ENCODE data around the gene CLIC2.
A peak's percentile ranks its signal among the peaks of the same experiment; 100 is the strongest.
"Not testable (repeated sequence)": the region's sequence is repeated elsewhere in the genome, so short reads cannot be mapped to it uniquely, and the experiment has no call there.

CLIC2 gene

GRCh38 chrX:155334486-155335336, at the start of gene CLIC2:
Gene CLIC2 (minus strand): TSS chrX:155334614. CDS start chrX:155334427, 187 bp downstream.
- Histone ChIP-seq H3K4me3 (ENCODE audit: low read length) (peak within 1 kb of the TSS; percentile 66), H3K36me3 (ENCODE audit: control insufficient read depth, insufficient read depth, low read length, severe bottlenecking) (no peaks in the 10 kb centered on the region), H3K9me3 (ENCODE audit: control insufficient read depth, low read length) (no peaks in the 10 kb centered on the region), H3K27me3 (replicated peaks; ENCODE audit: control insufficient read depth, insufficient read depth, low read length) (no peaks in the 10 kb centered on the region), H3K9ac (ENCODE audit: low read length) (peak within 1 kb of the TSS; percentile 52), H3K4me1 (ENCODE audit: control insufficient read depth, insufficient read depth, low read length) (peaks cover 8% of the 10 kb centered on the region)
- peak; percentile 85 for DNase-seq (ENCODE audit: low read depth)

DNA sequence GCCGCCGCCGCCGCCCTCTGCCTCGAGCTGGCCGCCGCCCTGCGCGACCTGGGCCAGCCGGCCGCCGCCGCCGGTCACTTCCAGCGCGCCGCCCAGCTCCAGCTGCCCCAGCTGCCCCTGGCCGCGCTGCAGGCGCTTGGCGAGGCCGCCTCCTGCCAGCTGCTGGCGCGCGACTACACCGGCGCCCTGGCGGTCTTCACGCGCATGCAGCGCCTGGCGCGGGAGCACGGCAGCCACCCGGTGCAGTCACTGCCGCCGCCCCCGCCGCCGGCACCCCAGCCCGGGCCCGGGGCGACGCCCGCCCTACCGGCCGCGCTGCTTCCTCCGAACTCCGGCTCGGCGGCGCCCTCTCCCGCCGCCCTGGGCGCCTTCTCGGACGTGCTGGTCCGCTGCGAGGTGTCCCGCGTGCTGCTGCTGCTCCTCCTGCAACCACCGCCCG, 48.1 kb upstream of the CLIC2 start:
- not testable (repeated sequence) for DNase-seq (ENCODE audit: low read depth); H3K4me1 ChIP-seq (ENCODE audit: control insufficient read depth, insufficient read depth, low read length); H3K9me3 ChIP-seq (ENCODE audit: control insufficient read depth, low read length); H3K4me3 ChIP-seq (ENCODE audit: low read length); H3K27me3 ChIP-seq (replicated peaks; ENCODE audit: control insufficient read depth, insufficient read depth, low read length); H3K36me3 ChIP-seq (ENCODE audit: control insufficient read depth, insufficient read depth, low read length, severe bottlenecking); H3K9ac ChIP-seq (ENCODE audit: low read length)

GRCh38 chrX:155381843-155382528, 47.6 kb upstream of the CLIC2 start, which contains the start of gene F8A2:
Gene F8A2 (plus strand): TSS chrX:155382095. CDS start chrX:155382115, 20 bp downstream.
- H3K4me3 ChIP-seq (ENCODE audit: low read length); H3K9me3 ChIP-seq (ENCODE audit: control insufficient read depth, low read length); H3K36me3 ChIP-seq (ENCODE audit: control insufficient read depth, insufficient read depth, low read length, severe bottlenecking); H3K27me3 ChIP-seq (replicated peaks; ENCODE audit: control insufficient read depth, insufficient read depth, low read length); H3K9ac ChIP-seq (ENCODE audit: low read length); DNase-seq (ENCODE audit: low read depth); H3K4me1 ChIP-seq (ENCODE audit: control insufficient read depth, insufficient read depth, low read length): not testable (repeated sequence)

DNA sequence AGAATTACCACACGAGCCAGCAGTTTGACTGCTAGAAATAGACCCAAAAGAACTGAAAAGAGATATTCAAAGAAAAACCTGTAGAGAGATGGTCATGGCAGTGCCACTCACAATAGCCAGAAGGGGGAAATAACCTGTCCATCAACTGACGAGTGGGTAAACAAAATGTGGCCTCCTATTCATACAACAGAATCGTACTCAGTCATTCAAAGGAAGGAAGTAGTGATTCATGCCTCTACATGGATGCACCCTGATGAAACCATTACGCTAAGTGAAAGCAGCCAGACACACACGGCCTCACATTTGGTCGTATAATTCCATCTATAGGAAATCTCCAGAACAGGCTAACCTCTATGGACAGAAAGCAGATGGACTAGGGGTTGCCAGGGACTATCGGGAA, 45.4 kb upstream of the CLIC2 start:
- not testable (repeated sequence) for DNase-seq (ENCODE audit: low read depth); H3K9ac ChIP-seq (ENCODE audit: low read length); H3K4me1 ChIP-seq (ENCODE audit: control insufficient read depth, insufficient read depth, low read length); H3K27me3 ChIP-seq (replicated peaks; ENCODE audit: control insufficient read depth, insufficient read depth, low read length); H3K9me3 ChIP-seq (ENCODE audit: control insufficient read depth, low read length); H3K36me3 ChIP-seq (ENCODE audit: control insufficient read depth, insufficient read depth, low read length, severe bottlenecking); H3K4me3 ChIP-seq (ENCODE audit: low read length)

DNA sequence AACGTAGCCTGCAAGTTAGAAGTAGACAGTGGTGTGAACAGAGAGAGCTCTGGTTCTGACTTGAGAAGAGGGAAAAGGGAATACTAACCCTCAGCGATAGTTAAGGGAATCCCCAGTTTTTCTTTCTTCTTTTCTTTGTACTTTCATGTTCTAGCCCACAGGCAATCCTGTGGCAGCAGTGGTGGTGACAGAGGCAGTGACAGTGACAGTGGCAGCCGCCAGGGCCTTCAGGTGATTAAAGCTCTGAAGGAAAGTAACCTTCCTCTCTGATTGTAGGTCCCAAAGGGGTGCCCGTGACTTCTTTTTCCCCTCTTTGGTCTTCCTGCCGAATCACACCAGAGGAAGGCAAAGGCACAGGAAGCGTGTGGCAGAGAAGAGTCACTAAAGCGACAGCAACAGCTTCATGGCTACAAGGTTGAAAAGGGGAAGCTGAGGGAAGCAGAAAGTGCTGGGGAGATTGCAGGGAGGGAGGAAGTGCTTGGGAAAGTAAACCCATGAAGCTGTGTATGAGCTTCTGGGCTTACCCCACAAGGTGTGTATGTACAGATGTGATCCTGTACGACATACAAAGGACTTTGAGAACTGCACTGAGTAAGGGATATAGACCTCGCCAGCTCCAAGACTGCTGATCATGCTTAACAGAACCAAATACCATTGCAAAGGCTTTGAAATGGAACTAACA, 39.5 kb upstream of the CLIC2 start:
- not testable (repeated sequence) for H3K27me3 ChIP-seq (replicated peaks; ENCODE audit: control insufficient read depth, insufficient read depth, low read length); H3K4me1 ChIP-seq (ENCODE audit: control insufficient read depth, insufficient read depth, low read length); H3K4me3 ChIP-seq (ENCODE audit: low read length); H3K9ac ChIP-seq (ENCODE audit: low read length); DNase-seq (ENCODE audit: low read depth); H3K9me3 ChIP-seq (ENCODE audit: control insufficient read depth, low read length); H3K36me3 ChIP-seq (ENCODE audit: control insufficient read depth, insufficient read depth, low read length, severe bottlenecking)

GRCh38 chrX:155363712-155364111, 29.3 kb upstream of the CLIC2 start:
- not testable (repeated sequence) for H3K36me3 ChIP-seq (ENCODE audit: control insufficient read depth, insufficient read depth, low read length, severe bottlenecking); H3K9ac ChIP-seq (ENCODE audit: low read length); H3K4me1 ChIP-seq (ENCODE audit: control insufficient read depth, insufficient read depth, low read length); H3K27me3 ChIP-seq (replicated peaks; ENCODE audit: control insufficient read depth, insufficient read depth, low read length); H3K4me3 ChIP-seq (ENCODE audit: low read length); H3K9me3 ChIP-seq (ENCODE audit: control insufficient read depth, low read length); DNase-seq (ENCODE audit: low read depth)

- H3K4me1 ChIP-seq (ENCODE audit: control insufficient read depth, insufficient read depth, low read length); H3K36me3 ChIP-seq (ENCODE audit: control insufficient read depth, insufficient read depth, low read length, severe bottlenecking); DNase-seq (ENCODE audit: low read depth); H3K9me3 ChIP-seq (ENCODE audit: control insufficient read depth, low read length); H3K9ac ChIP-seq (ENCODE audit: low read length); H3K27me3 ChIP-seq (replicated peaks; ENCODE audit: control insufficient read depth, insufficient read depth, low read length); H3K4me3 ChIP-seq (ENCODE audit: low read length): not testable (repeated sequence)
Observed at GRCh38 chrX:155349448-155349847, 15.0 kb upstream of the CLIC2 start.

- H3K9me3 ChIP-seq (ENCODE audit: control insufficient read depth, low read length); H3K27me3 ChIP-seq (replicated peaks; ENCODE audit: control insufficient read depth, insufficient read depth, low read length); H3K4me3 ChIP-seq (ENCODE audit: low read length); DNase-seq (ENCODE audit: low read depth); H3K9ac ChIP-seq (ENCODE audit: low read length); H3K36me3 ChIP-seq (ENCODE audit: control insufficient read depth, insufficient read depth, low read length, severe bottlenecking); H3K4me1 ChIP-seq (ENCODE audit: control insufficient read depth, insufficient read depth, low read length): not testable (repeated sequence)
Observed at GRCh38 chrX:155345689-155346088, 11.3 kb upstream of the CLIC2 start.

DNA sequence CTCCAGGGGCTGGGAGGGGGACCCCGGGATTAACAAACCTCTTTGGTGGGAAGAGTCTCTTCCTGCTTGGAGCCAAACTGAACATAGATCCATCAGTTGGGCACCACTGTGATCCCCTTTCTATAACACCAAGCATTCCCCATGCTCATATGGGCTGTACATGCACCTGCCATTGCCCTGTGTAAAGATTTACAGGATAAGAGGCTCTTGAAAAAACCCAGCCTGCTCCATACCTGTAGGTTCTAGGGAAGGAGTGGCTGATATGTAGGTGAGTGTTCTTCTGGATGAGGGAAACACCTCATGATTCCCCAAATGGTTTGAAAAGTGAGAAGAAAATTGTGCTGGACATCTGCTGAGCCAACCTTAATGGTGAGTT, 911 bp upstream of the CLIC2 start:
- H3K4me3 ChIP-seq (ENCODE audit: low read length); H3K36me3 ChIP-seq (ENCODE audit: control insufficient read depth, insufficient read depth, low read length, severe bottlenecking); H3K4me1 ChIP-seq (ENCODE audit: control insufficient read depth, insufficient read depth, low read length); H3K27me3 ChIP-seq (replicated peaks; ENCODE audit: control insufficient read depth, insufficient read depth, low read length); H3K9me3 ChIP-seq (ENCODE audit: control insufficient read depth, low read length); H3K9ac ChIP-seq (ENCODE audit: low read length); DNase-seq (ENCODE audit: low read depth): not testable (repeated sequence)

DNA sequence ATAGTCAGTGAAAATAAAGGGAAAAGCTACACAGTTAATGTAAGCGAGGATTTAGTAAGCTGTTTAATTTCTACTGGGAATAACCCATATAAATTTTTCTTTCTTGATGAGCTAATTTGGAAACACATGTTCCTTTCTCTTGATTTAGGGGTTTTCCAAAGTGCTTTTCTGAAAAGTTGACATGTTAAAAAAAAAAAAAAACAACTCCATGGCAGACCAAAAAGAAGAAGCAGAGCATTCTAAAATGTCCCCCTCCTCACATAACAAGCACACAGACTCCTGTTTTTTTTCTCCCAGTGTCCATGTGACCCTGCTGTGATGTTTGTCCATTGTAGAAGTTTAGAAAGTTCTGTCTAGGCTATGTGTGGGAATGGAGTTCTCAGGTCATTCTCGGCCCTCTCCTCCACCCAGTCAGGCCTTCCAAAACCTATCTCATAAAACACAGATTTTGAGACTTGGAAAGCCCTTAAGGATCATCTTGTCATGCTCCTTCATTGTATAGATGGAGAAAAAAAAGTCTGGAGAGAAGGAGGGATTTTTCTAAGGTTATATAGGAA, 792 bp downstream of the CLIC2 start:
- Histone ChIP-seq H3K4me1 (ENCODE audit: control insufficient read depth, insufficient read depth, low read length) (peaks cover 8% of the 10 kb centered on the region), H3K9ac (ENCODE audit: low read length) (peak overlapping the region; percentile 52), H3K4me3 (ENCODE audit: low read length) (peak overlapping the region; percentile 66), H3K27me3 (replicated peaks; ENCODE audit: control insufficient read depth, insufficient read depth, low read length) (no peaks in the 10 kb centered on the region), H3K36me3 (ENCODE audit: control insufficient read depth, insufficient read depth, low read length, severe bottlenecking) (no peaks in the 10 kb centered on the region), H3K9me3 (ENCODE audit: control insufficient read depth, low read length) (no peaks in the 10 kb centered on the region)
- no peak for DNase-seq (ENCODE audit: low read depth)

DNA sequence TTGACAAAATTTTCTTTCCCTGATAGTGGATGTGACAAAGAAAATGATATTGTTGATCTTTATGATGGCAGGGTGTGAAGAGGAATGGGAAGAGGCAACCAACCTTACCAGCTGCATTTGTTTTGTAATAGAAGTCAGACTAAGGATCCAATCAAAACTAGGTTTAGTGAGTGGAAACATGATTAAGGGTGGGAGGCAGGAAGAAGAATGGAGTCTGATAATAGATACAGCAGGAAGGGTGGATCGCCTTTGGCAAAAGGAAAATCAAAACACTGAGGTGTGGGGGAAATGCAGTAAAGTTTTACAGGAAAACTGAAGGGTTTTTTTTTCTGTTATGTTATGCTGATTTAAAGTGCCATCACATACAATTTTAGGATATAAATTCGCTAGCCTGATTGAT, 3.4 kb downstream of the CLIC2 start:
- Histone ChIP-seq H3K27me3 (replicated peaks; ENCODE audit: control insufficient read depth, insufficient read depth, low read length) (no peaks in the 10 kb centered on the region), H3K9ac (ENCODE audit: low read length) (no peak overlapping the region), H3K4me1 (ENCODE audit: control insufficient read depth, insufficient read depth, low read length) (peaks cover 8% of the 10 kb centered on the region), H3K36me3 (ENCODE audit: control insufficient read depth, insufficient read depth, low read length, severe bottlenecking) (no peaks in the 10 kb centered on the region), H3K9me3 (ENCODE audit: control insufficient read depth, low read length) (no peaks in the 10 kb centered on the region), H3K4me3 (ENCODE audit: low read length) (no peak overlapping the region)
- no peak for DNase-seq (ENCODE audit: low read depth)
